WTC11 (cell line): ENCODE measurements around the gene SLC13A3.

Source experiments
- NFYB ChIP-seq: sonication (generic); formaldehyde crosslinking; conservative IDR thresholded peaks from 2 replicates; pipeline ENCODE4 v1.8.0; 2022; ENCODE audit warnings: low read depth, missing genetic modification reagents
- NR3C1 ChIP-seq: sonication (generic); formaldehyde crosslinking; conservative IDR thresholded peaks from 2 replicates; pipeline ENCODE4 v1.8.1; 2023; ENCODE audit warnings: low read depth, mild to moderate bottlenecking, missing genetic modification reagents
- ZNF232 ChIP-seq: sonication (generic); formaldehyde crosslinking; IDR thresholded peaks from 2 replicates; pipeline ENCODE4 v1.8.0; 2022; ENCODE audit warnings: mild to moderate bottlenecking, missing genetic modification reagents
- TF ChIP-seq, protein P1 (sequence below): fragments of 200-600 bp; IDR thresholded peaks from 2 replicates; pipeline ENCODE4 v1.8.0; 2022; ENCODE audit warnings: antibody characterized with exemption
- TF ChIP-seq, protein P2 (sequence below): sonication (generic); formaldehyde crosslinking; IDR thresholded peaks from 2 replicates; pipeline ENCODE4 v1.8.1; 2022; ENCODE audit warnings: mild to moderate bottlenecking, moderate library complexity, missing genetic modification reagents
- TF ChIP-seq, protein P3 (sequence below): fragments of 250-450 bp; sonication (Bioruptor Pico); IDR thresholded peaks from 2 replicates; pipeline ENCODE4 v2.1.2; 2022; ENCODE audit warnings: mild to moderate bottlenecking, moderate library complexity
- TF ChIP-seq, protein P4 (sequence below): sonication (generic); formaldehyde crosslinking; IDR thresholded peaks from 2 replicates; pipeline ENCODE4 v1.8.0; 2022; ENCODE audit warnings: mild to moderate bottlenecking, missing genetic modification reagents

DNA sequence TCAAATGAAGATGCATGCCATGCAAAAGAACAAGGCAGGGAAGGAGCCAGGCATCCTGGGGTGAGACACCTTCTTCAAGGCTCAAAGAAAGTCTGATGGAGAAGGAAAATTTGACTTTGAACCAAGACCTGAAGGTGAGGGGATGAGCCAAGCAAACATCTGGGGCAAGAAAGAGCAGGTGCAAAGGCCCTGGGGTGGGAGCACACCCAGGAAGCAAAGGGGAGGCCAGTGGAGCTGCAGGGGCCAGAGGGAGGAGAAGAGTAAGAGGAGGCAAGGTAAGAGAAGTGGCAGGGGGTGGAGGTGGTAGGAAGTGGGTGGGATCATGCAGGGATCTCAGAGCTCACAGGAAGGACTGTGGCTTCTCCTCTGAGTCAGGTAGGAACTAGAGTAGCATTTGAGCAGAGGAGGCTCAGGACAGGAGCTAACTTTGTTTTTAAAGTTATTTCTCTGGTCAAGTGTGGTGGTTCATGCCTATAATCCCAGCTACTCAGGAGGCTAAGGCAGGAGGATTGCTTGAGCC is 49.6 kb downstream of the SLC13A3 start:
- TF ChIP-seq, protein P1, sequence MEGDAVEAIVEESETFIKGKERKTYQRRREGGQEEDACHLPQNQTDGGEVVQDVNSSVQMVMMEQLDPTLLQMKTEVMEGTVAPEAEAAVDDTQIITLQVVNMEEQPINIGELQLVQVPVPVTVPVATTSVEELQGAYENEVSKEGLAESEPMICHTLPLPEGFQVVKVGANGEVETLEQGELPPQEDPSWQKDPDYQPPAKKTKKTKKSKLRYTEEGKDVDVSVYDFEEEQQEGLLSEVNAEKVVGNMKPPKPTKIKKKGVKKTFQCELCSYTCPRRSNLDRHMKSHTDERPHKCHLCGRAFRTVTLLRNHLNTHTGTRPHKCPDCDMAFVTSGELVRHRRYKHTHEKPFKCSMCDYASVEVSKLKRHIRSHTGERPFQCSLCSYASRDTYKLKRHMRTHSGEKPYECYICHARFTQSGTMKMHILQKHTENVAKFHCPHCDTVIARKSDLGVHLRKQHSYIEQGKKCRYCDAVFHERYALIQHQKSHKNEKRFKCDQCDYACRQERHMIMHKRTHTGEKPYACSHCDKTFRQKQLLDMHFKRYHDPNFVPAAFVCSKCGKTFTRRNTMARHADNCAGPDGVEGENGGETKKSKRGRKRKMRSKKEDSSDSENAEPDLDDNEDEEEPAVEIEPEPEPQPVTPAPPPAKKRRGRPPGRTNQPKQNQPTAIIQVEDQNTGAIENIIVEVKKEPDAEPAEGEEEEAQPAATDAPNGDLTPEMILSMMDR: no peak
- TF ChIP-seq, protein P2, sequence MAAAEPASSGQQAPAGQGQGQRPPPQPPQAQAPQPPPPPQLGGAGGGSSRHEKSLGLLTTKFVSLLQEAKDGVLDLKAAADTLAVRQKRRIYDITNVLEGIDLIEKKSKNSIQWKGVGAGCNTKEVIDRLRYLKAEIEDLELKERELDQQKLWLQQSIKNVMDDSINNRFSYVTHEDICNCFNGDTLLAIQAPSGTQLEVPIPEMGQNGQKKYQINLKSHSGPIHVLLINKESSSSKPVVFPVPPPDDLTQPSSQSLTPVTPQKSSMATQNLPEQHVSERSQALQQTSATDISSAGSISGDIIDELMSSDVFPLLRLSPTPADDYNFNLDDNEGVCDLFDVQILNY: no peak
- no peak for TF ChIP-seq ZNF232 (CRISPR knock-in tag)
- no peak for TF ChIP-seq NFYB (CRISPR knock-in tag)
- no peak for TF ChIP-seq NR3C1
- TF ChIP-seq, protein P3, sequence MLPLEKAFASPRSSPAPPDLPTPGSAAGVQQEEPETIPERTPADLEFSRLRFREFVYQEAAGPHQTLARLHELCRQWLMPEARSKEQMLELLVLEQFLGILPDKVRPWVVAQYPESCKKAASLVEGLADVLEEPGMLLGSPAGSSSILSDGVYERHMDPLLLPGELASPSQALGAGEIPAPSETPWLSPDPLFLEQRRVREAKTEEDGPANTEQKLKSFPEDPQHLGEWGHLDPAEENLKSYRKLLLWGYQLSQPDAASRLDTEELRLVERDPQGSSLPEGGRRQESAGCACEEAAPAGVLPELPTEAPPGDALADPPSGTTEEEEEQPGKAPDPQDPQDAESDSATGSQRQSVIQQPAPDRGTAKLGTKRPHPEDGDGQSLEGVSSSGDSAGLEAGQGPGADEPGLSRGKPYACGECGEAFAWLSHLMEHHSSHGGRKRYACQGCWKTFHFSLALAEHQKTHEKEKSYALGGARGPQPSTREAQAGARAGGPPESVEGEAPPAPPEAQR (CRISPR knock-in tag): no peak
- TF ChIP-seq, protein P4, sequence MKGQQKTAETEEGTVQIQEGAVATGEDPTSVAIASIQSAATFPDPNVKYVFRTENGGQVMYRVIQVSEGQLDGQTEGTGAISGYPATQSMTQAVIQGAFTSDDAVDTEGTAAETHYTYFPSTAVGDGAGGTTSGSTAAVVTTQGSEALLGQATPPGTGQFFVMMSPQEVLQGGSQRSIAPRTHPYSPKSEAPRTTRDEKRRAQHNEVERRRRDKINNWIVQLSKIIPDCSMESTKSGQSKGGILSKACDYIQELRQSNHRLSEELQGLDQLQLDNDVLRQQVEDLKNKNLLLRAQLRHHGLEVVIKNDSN (CRISPR knock-in tag): no peak
